HG02642 (cell line): Measurements from ENCODE around the gene JAG1.

Source experiments
- ATAC-seq: cut with Tn5 transposase; IDR thresholded peaks from one replicate; pipeline ENCODE4 v1.9.1; 2021; ENCODE audit warnings: mild to moderate bottlenecking; ENCODE audit not compliant: unreplicated experiment, poor library complexity

JAG1 gene

DNA sequence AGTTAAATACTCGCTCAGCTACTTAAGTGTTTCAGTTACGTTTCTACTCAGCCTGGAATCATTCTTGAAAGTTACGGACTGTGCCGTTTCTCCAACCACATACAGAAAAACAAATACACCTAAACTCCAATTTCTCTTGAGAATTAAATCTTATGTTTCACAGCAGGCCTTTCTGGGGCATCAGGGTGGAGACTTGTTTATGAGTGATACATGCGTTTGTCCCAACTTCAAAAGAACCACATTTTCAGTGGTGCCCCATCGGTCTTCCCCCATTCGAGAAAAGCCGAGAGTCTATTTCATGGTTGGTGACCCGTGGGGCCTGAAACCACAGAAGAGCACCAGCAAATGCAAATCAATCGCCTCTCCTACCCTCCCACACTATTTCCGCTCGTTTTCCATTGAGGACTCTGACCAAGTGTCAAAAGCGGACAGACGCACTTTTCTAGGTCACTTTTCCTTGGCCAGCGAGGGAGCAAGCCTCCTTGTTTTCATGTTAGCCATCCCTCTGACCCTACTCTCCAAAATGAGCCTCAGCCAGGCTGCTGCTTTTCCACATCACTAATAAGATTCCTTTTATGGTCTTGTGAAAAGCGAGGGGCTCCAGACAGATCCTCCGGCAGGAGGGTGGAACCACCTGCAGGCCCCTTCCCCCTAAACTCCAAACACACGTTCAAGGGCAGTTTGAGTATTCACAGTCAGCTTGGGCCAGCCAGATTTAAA, 3.1 kb downstream of the JAG1 start:
- peak; percentile 29 for ATAC-seq

DNA sequence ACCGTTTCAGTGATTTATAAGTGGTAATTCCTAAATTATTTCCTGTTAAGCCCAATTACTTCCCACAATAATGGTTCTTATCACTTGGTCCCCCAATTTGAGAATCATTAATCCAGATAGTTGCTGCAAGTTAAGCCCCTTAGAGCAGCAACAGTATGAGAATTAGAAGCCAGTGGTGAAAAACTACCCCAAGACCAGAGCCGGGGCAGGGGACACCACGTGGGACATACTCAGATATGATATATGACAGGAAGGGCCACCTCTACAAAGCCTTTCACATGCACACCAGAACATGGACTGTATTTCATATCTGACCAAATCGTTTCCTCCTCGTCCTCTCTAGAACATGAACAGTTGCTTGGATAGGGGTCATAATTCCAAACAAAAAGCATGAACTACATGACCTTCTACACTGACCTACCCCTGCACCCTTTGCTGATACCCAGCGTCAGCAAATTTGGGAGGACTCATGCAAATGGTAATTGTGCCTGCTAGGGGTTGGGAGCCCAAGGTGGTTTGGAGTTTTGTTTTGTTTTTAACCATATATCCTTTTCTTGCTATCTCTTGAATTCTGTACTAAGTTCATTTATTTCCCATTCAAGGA, 3.9 kb downstream of the JAG1 start:
- ATAC-seq, result no peak

DNA sequence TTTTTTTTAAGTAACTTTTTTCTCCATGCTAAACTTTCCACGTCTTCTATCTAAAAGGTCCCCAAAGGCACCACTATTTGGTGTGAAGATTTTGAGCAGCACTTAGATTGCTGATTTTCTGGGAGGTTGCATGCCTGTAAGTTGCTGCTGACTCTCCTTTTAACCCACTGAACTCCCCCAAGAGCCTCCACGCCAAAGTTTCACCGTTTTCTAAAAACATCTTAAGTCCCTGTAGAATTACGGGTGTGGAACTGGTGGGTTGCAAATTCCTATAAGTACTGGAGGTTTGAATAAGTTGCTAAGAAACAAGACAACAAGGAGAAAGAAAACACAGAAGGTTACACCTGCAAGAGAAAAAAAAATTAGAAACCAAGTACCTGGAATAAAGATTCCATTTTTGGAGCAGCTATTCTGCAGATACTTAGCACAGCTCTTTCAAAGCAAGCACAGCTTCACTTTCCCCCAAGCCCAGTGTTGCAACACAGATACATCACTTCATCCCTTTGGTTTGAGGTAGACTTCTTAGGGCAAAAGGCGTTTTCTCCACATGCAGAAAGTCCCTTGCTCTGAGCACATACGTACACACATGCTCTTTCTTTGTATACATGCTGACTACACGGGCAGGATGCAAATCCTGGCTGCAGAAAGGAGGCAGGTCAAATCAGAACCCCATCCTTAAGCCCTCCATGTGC, 5.0 kb downstream of the JAG1 start:
- ATAC-seq, result no peak

DNA sequence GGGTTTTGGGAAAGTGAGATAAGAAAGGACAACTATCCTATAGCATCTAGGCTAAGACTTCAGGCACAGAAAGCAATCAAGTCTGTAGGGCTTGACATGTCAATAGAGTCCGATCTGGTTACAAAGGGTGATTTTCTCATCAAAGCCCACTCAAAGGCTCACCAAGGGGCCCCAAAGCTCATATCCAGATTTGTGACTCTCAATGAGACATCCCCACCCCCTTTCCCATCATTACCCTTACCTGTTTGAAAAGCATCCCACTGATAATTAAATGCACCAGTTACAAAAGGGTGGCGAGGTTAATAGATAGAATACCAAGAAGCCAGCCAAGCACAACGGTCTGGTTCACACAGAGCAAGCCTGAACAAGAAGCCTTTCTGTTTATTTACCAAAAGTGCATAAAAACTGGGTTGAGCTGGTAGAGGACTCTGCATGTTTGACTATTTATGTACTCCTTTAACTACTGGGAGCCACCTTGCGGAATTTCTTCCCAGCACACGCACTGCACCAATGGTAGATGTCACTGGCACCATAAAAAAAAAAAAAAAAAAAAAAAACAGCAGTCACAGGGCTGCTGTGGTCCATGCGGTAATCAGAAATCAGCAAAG, 6.1 kb downstream of the JAG1 start:
- no peak for ATAC-seq

- ATAC-seq, result no peak
Measured at GRCh38 chr20:10667077-10667401, 6.8 kb downstream of the JAG1 start.

GRCh38 chr20:10666221-10667076, 7.3 kb downstream of the JAG1 start:
- no peak for ATAC-seq

DNA sequence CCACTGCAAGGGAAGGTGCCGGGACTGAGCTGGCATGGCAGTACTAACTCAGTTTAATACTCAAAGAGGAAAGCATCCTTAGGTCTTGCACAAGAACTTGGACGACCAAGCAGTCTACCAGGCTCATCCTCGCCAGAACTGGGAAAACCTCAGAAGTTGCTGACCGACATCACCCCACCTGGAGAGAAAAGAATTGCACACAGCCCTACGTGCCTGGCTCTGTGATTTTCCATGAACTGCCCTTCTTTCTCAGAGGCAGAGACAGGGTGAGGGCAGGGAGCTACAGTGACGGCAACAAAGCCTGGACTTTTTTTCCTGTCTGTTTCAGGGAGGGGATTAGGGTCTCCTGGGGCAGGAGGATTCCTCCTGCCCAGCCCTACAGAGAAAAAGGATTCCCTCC, 8.0 kb downstream of the JAG1 start:
- ATAC-seq, result no peak

GRCh38 chr20:10665027-10665561, 8.7 kb downstream of the JAG1 start:
- no peak for ATAC-seq

- no peak for ATAC-seq
Measured at GRCh38 chr20:10663756-10664155, 10.0 kb downstream of the JAG1 start.

- no peak for ATAC-seq
Measured at GRCh38 chr20:10662661-10663458, 10.9 kb downstream of the JAG1 start.

- ATAC-seq, result no peak
Measured at GRCh38 chr20:10662151-10662550, 11.6 kb downstream of the JAG1 start.

DNA sequence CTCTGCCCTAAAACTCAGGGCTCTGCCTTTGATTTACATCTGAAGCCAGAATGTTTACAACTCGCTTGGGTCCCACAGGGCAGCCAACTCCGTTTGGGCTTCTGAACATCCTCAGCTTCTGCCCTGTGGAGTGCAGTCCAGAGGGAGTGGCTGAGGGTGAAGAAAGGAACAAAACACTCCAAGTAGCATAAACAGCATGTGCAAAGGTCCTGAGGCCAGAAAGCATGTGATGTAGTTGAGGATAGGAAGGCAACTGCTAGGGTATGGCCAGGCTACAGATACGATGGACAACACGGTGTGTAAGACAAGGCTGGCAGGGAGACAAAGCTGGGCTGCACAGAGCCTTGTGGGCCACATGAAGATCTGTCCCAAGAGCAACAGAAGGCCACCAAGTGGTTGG, 12.5 kb downstream of the JAG1 start:
- no peak for ATAC-seq

DNA sequence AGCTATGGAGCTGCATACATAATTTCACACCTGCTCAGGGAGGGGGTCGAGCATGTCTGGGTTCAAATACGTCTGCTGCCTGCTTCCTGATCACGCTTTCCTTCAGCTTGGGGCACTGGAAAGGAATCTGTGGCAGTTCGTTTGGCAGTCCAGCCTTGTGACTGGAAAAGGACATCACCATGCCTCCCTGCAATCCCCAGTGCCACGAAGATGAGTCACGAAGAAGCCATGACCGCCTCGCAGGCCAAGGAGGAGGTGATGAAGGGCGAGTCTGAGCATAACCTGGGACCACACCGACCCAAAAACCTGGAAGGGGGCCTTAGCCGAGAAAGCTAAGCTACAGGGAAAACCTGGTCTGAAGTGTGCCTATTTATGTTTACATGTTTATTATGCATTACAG, 13.1 kb downstream of the JAG1 start:
- no peak for ATAC-seq

DNA sequence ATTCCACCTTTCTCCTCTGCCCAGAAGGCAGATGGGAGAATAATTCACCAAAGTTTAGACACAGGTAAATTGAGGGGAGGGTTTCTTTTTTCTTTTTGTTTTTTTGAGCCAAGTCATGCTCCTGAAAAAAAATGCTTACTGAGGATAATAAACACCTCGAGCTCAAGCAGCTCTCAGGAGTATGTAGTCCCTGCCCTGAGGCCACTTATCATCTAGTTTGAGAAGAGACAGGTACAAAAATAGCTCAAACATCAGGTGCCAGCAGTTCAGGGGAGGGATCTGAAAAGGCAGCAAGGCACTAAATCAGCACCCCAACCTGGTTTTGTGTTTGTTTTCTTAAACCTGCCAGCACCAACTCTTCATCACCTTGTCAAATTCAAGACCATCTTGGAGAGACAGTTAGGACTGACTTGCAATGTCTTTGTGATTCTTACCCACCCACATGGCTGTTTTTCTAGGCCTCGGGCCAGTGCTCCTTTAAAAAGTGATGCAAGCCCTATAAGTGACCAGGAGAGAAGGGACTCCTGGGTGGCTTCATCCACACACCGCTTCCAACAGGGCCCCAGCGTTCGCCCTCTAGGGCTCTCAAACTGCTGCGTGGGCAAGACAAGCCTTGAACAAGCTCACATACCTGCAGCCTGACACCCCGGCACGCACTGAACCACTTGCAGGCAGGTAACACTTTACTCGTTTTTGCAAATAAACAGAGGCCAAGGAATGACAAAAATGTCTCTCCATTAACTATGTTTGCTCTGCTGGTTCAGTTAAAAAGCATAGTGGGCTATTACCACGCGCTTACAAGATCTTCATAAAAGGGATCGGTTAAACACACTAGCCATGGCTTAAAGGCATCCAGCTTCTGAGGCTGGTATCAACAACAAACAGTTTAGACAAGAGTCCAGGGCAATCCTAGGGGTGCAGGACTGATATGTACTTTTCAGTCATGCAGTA, 13.9 kb downstream of the JAG1 start:
- no peak for ATAC-seq

GRCh38 chr20:10658876-10659632, 14.7 kb downstream of the JAG1 start:
- ATAC-seq, result no peak

DNA sequence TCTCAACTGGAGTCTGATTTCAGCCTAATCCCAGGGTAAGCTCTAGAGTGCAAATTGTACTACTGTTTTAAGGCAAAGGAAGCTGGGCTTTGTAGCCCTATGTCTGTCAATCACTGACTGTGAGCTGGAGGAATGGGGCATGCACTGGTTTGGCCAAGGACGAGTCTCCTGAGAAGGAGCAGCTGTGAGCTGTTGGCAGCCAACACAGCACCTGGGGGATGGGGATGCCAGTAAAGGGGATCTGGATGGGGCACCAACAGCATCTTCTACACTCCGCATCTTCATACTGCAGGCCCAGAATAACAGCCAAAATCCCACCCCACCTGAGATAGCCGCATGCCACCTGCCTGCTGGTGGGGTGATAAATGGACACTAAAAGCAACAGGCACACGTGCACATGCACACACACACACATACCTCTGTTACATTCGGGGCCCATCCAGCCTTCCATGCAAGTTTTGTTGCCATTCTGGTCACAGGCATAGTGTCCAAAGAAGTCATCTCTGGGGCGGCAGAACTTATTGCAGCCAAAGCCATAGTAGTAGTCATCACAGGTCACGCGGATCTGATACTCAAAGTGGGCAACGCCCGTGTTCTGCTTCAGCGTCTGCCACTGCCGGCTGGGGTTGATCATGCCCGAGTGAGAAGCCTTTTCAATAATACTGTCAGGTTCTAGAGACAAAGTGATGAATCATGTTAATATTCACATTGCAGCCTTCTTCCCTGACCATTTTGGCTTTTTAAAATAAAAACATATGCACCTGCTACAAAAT, 15.6 kb downstream of the JAG1 start:
- ATAC-seq, result no peak

- ATAC-seq, result no peak
Measured at GRCh38 chr20:10657453-10657852, 16.3 kb downstream of the JAG1 start.
